Panc1 (cell line): ENCODE measurements around the gene RABEP2. TPM values are rescaled to one million over a fixed set of nuclear protein-coding genes. Genes with fewer than 3 reads are reported as not detected.

Experiments
- ATAC-seq: fragments of 200-7000 bp; cut with Tn5 transposase; 2 replicates; pipeline ENCODE4 v1.9.1; 2020; ENCODE audit warnings: mild to moderate bottlenecking, moderate library complexity
- BruUV-seq: library from RNA; stranded (reverse); fragments of 400-500 nt; replicated peaks from 2 replicates; lab custom pipeline; 2021; lab: Mats Ljungman, UMichigan
- CTCF ChIA-PET: fragments of 300-600 bp; sonication (Branson Sonifier 250); formaldehyde crosslinking; loops from one replicate; lab custom pipeline; 2022; ENCODE audit warnings: antibody characterized with exemption; lab: Charles Lee
- POLR2A ChIA-PET: fragments of 300-600 bp; sonication (Branson Sonifier 250); formaldehyde crosslinking; loops from one replicate; lab custom pipeline; 2022; ENCODE audit warnings: antibody characterized with exemption; lab: Charles Lee
- DNase-seq: peaks from one replicate; pipeline ENCODE4 v3.0.0-alpha.2; 2010; ENCODE audit warnings: low read depth, low spot score
- H3K27ac ChIP-seq: 2 replicates; pipeline ENCODE4 v1.5.1; 2011; ENCODE audit warnings: mild to moderate bottlenecking, low read length, inconsistent platforms
- H3K27me3 ChIP-seq: fragments of 200-500 bp; sonication (Bioruptor generic); 2 replicates; pipeline ENCODE4 v1.6.0; 2014; ENCODE audit warnings: low read length, inconsistent platforms; ENCODE audit not compliant: control insufficient read depth, insufficient read depth
- H3K36me3 ChIP-seq: fragments of 200-500 bp; sonication (Bioruptor generic); 2 replicates; pipeline ENCODE4 v1.5.1; 2014; ENCODE audit warnings: inconsistent platforms, mild to moderate bottlenecking, low read length, moderate library complexity; ENCODE audit not compliant: control insufficient read depth, insufficient read depth
- H3K4me1 ChIP-seq: 2 replicates; pipeline ENCODE4 v1.5.1; 2011; ENCODE audit warnings: inconsistent platforms, mild to moderate bottlenecking, low read length, moderate library complexity; ENCODE audit not compliant: control insufficient read depth, insufficient read depth
- H3K4me3 ChIP-seq, 2 experiments: 2 replicates each; pipeline ENCODE4 v1.5.1; 2011 to 2012; ENCODE audit warnings: low read depth in 2 of 2, low read length in 2 of 2, mild to moderate bottlenecking in 2 of 2, inconsistent platforms in 1 of 2, moderate library complexity in 1 of 2
- H3K9me3 ChIP-seq: fragments of 200-500 bp; sonication (Bioruptor generic); 2 replicates; pipeline ENCODE4 v1.5.1; 2014; ENCODE audit warnings: low read depth, mild to moderate bottlenecking, inconsistent platforms, low read length, moderate library complexity; ENCODE audit not compliant: control insufficient read depth, insufficient read depth
- CTCF ChIP-seq: fragments of 450-650 bp; IDR thresholded peaks from 2 replicates; pipeline ENCODE4 v1.5.1; 2017; ENCODE audit warnings: mild to moderate bottlenecking
- POLR2AphosphoS5 ChIP-seq: IDR thresholded peaks from 2 replicates; pipeline ENCODE4 v1.6.1; 2012; ENCODE audit warnings: mild to moderate bottlenecking, low read depth, low read length, moderate library complexity
- REST ChIP-seq, 2 experiments: IDR thresholded peaks; 2 replicates each; pipeline ENCODE4 v1.6.1; 2011 to 2012; ENCODE audit warnings: low read depth in 2 of 2, control low read depth in 1 of 2, low read length in 1 of 2, mild to moderate bottlenecking in 1 of 2, moderate library complexity in 1 of 2; ENCODE audit not compliant: insufficient read depth in 1 of 2
- SIN3A ChIP-seq: IDR thresholded peaks from 2 replicates; pipeline ENCODE4 v1.6.1; 2012; ENCODE audit warnings: low read depth, mild to moderate bottlenecking, low read length, moderate library complexity, borderline replicate concordance; ENCODE audit not compliant: insufficient read depth
- TCF7L2 ChIP-seq: IDR thresholded peaks from 2 replicates; pipeline ENCODE4 v1.6.1; 2011; ENCODE audit warnings: mild to moderate bottlenecking, low read depth, low read length, inconsistent platforms
- in situ Hi-C: cut with HindIII; loops from 2 replicates; pipeline ENCODE4 v1.10.0; 2016; ENCODE audit warnings: low sequenced_read_pairs, low pct_unique_long_range_greater_than_20kb
- intact Hi-C: fragments of 100-400 bp; cut with micrococcal nuclease; formaldehyde crosslinking; loops from one replicate; pipeline ENCODE4 v1.10.0; 2022; ENCODE audit not compliant: unreplicated experiment
- total RNA-seq: library from RNA; stranded (reverse); gene quantifications from one replicate; pipeline ENCODE4 v1.2.1, GENCODE V29; 2021; ENCODE audit not compliant: unreplicated experiment

The RABEP2 gene
- total RNA-seq, 1 experiment from 2014 or later: 24.8 TPM

GRCh38 chr16:28898942-28899341, 26.1 kb downstream of the RABEP2 start:
- BruUV-seq: no TSS peak
- Histone ChIP-seq H3K27ac (no peak overlapping the region), H3K36me3 (no peaks in the 10 kb centered on the region), H3K27me3 (no peaks in the 10 kb centered on the region), H3K4me1 (no peaks in the 10 kb centered on the region), H3K9me3 (no peaks in the 10 kb centered on the region), H3K4me3 (no peak overlapping the region)
- intact Hi-C loops (no loop called here), in situ Hi-C loops (no loop called here)
- DNase-seq: no peak
- no peak for TF ChIP-seq SIN3A
- TF ChIP-seq REST (IDR thresholded peaks at IDR 0.05; ENCODE audit: insufficient read depth in 1 of 2, low read depth in 2 of 2, low read length in 1 of 2): no peak
- no peak for TF ChIP-seq CTCF
- TF ChIP-seq POLR2AphosphoS5: no peak
- no peak for TF ChIP-seq TCF7L2
- ATAC-seq: no peak
- POLR2A ChIA-PET: no interaction called here
- CTCF ChIA-PET: no interaction called here

- no peak for DNase-seq
- Histone ChIP-seq H3K36me3 (no peaks in the 10 kb centered on the region), H3K4me3 (no peak overlapping the region), H3K27me3 (no peaks in the 10 kb centered on the region), H3K4me1 (no peaks in the 10 kb centered on the region), H3K27ac (no peak overlapping the region), H3K9me3 (no peaks in the 10 kb centered on the region)
- CTCF ChIA-PET: no interaction called here
- intact Hi-C loops: no loop called here
- no TSS peak for BruUV-seq
- no peak for ATAC-seq
- POLR2A ChIA-PET: no interaction called here
- no peak for TF ChIP-seq REST (IDR thresholded peaks at IDR 0.05; ENCODE audit: insufficient read depth in 1 of 2, low read depth in 2 of 2, low read length in 1 of 2)
- no peak for TF ChIP-seq SIN3A
- in situ Hi-C loops: no loop called here
Observed at GRCh38 chr16:28898266-28898665, 26.8 kb downstream of the RABEP2 start.
